IPS DF 19.7 (cell line): ENCODE measurements around the gene CBLN1.

ENCODE experiments used
- DNase-seq: peaks from one replicate; pipeline ENCODE4 v3.0.0-alpha.2; 2013; ENCODE audit warnings: low read depth, low spot score

The CBLN1 gene

GRCh38 chr16:49281480-49281842, at the start of gene CBLN1:
Gene CBLN1, minus strand, starts transcription at chr16:49281838. Its CDS starts 373 bp downstream, at chr16:49281465.
- no peak for DNase-seq

- no peak for DNase-seq
These were observed 49.0 kb upstream of the CBLN1 start for GRCh38 chr16:49330562-49331201.

GRCh38 chr16:49328325-49328724, 46.7 kb upstream of the CBLN1 start:
- no peak for DNase-seq

- no peak for DNase-seq
These were observed 45.8 kb upstream of the CBLN1 start for GRCh38 chr16:49327466-49327865.

- DNase-seq = no peak
These were observed 43.1 kb upstream of the CBLN1 start for GRCh38 chr16:49324703-49325102.

DNA sequence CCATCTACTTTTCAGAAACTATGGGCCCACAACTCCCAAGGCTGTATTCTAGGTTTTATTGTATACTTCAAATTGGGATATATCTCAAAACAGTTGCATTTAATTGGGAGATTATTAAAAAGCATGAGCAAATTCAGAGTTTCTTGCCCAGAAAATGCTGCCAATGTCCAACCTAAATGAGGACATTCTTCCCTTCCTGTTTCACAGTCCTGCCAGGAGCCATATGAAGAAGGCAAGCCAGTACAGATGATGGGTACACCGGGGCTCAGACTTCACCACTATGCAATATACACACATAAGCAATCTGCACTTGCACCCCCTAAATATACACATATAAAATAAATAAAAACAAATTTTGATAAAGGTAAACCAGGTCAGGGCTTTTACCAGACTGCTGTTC, 34.0 kb upstream of the CBLN1 start:
- no peak for DNase-seq

- no peak for DNase-seq
These were observed 30.8 kb upstream of the CBLN1 start for GRCh38 chr16:49312389-49312985.

- no peak for DNase-seq
These were observed 30.2 kb upstream of the CBLN1 start for GRCh38 chr16:49311823-49312222.

GRCh38 chr16:49307176-49307575, 25.5 kb upstream of the CBLN1 start:
- no peak for DNase-seq

DNA sequence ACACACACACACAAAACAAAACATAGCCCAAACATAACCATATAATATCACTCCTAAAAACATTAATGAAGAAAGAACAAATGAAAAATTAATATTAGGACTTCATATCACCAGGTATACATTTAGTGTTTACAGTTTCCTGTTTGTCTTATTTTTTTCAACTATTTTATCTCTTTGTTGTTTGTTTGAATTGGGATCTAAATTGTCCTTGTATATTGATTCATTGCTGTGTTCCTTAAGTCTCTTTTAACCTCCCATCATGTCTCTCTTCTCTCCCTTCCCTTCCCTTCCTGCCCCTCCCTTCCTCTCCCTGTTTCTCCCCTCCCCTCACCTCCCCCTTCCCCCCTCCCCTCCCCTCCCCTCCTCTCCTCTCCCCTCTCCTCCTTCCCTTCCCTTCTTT, 23.8 kb upstream of the CBLN1 start:
- no peak for DNase-seq

GRCh38 chr16:49292413-49292812, 10.8 kb upstream of the CBLN1 start:
- no peak for DNase-seq

DNA sequence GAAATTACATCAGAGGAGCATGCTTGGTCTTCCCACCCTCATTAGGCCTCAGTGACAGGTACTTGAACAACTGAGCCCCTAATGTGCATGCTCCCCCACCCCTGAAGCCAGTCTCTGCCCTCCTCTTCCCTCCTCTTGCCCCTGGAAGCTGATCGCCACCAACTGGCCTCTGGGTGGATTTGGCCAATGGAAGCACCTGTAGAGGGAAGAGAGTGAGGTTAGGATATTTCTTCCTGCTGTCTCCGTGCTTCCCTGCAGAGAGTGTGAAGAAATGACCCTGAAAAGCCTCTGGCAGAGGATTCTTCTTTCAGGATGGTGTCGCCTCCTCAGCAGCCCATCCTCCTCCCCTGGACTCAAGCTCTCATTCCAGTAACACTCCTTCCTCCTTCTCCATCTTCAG, 5.9 kb upstream of the CBLN1 start:
- no peak for DNase-seq

DNA sequence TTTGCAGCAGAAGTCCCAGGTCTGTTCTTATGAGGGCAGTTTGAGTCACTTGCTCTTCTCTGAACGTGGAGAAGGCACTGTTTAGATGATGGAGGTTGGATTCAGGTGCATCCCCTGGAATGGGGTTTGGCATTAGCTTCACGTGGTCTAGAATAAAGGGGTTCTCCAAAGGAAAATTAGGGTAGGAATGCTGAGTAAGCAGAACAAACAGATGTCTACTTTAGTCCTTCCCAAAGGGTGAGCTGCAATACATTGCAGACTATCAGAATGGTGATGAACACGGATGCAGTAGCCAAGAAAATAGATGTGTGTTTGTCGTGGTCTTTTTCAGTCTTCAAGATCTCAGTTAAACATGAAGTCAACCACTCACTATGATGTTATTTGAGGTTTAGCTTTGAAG, 3.3 kb upstream of the CBLN1 start:
- no peak for DNase-seq

DNA sequence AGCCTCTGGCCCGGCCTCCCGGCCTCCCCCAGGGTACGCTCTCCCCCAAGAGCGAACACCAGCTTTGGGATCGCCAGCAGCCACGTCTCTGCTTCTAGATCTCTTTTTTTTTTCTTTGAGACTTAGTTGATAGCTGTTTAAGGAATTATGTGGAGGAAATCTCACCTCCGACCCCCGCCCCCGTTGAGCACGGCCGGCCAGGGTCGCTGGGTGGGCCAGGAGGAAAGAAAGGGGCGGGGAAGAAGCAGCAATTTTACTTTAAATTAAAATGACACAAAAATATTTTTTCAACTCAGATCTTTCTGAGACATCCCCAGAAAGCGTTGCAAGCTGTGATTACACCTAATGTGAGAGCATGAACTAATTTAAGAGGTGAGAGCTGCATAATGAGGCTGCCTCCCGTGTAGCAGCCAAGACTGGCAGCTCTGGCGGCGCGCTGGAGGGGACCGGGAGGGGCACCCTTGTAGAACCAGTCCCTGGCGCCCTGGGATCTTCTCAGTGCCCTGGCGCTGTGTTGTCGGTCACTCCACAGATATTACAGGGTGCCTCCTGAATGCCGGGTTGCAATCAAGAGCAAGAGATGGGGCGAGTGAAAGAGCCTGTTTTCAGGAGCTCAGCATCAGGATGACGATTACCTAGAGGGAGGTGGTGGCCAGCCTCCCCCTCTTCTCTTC, 1.9 kb upstream of the CBLN1 start:
- no peak for DNase-seq

DNA sequence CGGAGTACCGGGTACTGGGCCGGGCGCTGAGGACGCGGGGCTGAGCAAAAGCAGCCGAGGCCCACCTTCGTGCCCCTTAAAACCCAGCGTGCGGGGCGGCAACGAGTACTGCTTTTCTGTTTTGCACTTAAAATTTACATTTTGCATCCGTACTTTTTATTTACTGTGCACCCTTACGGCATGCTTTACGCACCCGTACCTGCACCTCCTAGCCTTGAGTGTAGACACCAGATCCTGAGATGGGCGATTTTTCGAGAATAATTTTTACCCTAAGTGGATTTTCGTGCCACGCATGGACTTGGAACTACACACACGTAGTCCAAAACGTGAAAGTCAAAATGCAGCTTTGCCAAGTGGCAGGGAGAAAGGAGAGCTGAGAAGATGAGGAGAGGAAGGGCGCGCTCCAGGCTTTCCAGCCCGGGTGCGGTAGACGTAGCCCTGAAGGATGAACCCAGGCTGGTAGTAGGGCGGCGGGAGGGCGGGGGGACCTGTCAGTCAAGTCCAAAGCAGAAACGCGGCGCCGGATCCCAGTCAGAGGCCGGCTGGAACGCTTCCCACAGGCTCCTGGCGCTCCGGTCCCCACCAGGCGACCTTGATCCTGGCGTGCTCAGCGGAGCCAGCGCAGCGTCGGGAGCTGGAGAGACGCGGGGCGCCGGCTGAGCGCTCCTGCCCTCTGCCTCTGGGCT, 1.2 kb upstream of the CBLN1 start:
- DNase-seq = no peak

DNA sequence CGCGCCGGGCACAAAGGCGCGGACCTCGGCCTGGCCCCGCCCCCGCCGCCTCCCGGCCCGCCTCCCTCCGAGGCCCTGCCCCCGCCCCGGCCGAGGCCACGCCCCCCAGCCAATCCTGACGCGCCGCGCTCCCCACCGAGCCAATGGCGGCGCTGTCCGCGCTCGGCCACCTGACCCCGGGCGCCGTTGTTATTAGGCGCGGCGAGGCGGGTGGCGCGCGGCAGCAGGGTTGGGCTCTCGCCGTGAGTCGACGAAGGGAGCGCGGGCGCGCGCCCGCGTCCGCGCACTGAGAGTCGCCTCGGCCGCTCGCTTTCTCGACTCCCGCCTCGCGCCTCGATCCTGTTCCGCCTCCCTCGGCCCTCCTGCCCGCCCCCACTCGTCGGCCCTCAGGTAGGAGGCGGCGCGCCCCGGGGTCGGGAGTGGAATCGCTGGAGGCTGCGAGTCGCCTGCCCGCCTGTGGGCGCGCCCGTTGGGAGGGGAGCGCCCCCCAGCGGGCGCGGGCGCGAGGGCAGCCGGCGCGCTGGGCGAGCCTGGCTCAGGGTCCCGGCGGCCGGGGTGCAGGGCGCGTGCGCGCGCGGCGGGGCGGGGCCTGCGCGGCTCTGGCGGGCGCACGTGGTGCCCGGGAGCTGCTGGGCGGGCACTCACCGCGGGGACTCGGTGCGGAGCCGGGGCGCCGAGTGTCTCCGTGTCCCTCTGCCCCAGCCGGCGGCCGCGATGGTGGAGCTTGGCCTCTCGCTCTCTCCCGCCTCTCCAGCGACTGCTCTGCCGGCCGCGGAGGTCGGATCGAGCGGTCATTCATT, 405 bp upstream of the CBLN1 start:
- no peak for DNase-seq

DNA sequence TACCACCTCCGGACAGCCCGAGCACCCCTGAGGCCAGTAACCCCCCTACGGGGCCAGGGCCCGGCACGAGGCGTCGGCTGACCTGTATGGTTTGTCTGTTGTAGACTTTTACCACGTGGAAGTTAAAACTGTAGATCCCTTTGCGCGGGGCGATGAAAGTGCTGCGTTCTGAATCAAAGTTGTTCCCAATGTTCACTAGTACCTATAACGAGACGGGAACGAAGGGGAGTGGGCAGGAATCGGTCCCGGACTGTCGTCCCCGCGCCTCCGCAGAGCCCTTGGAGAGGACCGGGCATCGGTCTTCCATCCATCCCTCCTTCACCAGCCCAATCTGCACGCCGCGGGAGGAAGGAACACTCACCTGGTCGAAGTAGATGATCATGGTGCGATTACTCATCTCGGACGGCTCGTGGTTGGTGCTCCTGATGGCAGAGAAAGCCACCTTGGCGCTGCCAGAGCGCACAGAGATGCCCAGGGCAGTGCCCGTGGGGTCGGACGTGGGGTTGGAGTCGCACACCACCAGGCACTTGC, 732 bp downstream of the CBLN1 start:
- DNase-seq = no peak

DNA sequence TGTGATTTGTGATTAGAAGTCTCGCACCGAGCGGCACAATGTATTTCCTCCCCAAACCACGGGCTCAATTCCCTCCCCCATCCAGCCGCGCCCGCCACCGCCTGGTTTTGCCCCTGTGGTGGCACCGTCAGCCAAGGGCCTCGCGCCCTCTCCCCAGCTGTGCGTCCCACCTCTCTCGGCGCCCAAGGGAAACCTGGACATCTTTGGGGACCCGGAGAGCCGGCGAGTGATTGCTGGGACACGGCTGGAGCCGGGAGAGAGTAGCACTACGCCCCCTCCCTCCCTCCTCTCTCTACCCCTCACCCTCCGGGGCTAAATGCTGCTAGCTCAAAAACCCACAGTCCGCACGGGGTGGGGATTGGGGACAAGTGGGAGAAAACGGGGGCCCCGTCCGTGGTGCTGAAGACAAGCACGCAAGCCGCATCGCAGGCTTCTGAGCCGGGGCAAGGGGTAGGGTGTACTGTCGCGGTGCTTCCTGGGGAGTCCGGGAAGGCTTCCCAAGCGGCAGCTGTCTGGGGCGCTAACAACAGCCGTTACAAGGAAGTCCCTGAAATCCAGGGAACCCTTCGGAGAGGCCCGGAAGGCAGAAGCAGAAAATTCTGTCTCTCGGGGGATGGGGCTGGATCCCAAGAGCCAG, 1.4 kb downstream of the CBLN1 start:
- DNase-seq = no peak

DNA sequence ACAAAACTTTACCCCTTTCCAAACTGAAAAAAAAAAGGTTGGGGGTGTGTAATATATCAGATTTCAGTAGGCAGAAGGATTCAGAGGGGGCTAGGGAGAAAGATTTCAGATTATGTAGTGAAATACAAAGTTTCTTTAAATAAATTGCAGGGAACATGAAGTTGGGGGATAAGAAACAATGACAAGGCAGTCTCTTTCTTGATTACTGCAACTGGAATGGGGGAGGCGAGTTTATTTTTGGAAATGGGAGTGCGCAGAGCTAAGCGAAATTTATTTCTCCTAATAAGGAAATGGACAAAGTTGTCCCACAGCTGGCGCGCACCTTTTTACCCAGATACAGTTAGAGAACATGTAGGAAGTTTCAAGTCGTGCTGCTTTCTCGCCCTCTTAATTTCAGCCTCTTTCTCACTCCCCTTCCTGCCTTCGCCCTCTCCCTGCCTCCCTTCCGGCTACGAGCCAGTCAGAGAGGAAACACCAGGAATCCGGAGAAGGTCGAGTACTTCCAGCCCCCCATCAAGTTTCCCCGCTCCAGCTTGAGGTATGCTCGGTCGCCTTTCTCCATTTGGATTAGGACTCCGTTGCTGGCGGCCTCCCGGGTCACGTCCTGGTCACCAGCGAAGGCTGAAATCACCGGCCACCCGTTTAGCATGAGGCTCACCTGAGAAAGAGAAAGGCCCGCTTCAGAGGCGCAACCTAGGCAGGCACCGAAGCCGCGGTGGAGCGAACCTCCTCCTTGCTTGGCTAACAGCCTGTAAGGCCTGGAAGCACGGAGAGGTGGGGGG, 2.5 kb downstream of the CBLN1 start:
- DNase-seq = no peak

GRCh38 chr16:49278567-49278827, 3.1 kb downstream of the CBLN1 start:
- no peak for DNase-seq
